HS-5 (cell line): ENCODE data around the gene ABTB1.

ENCODE experiments used
- DNase-seq: peaks from one replicate; pipeline ENCODE4 v3.0.0-alpha.2; 2012; ENCODE audit warnings: low read depth

ABTB1 gene

GRCh38 chr3:127720985-127721935 is 48.5 kb downstream of the ABTB1 start:
- DNase-seq = no peak

- no peak for DNase-seq
These were observed 49.5 kb downstream of the ABTB1 start for GRCh38 chr3:127722091-127722784.

- no peak for DNase-seq
These were observed 50.3 kb downstream of the ABTB1 start for GRCh38 chr3:127723011-127723567.

GRCh38 chr3:127726894-127727293 is 54.1 kb downstream of the ABTB1 start:
- no peak for DNase-seq

- no peak for DNase-seq
These were observed 55.8 kb downstream of the ABTB1 start for GRCh38 chr3:127728417-127729015.

- DNase-seq = no peak
These were observed 56.9 kb downstream of the ABTB1 start for GRCh38 chr3:127729556-127730056.

GRCh38 chr3:127730171-127730570 is 57.4 kb downstream of the ABTB1 start:
- DNase-seq = no peak
